Measurements from ENCODE around the gene PIM2.
A peak's percentile ranks its signal among the peaks of the same experiment; 100 is the strongest.
"Not testable (repeated sequence)": the region's sequence is repeated elsewhere in the genome, so short reads cannot be mapped to it uniquely, and the experiment has no call there.

Gene PIM2

DNA sequence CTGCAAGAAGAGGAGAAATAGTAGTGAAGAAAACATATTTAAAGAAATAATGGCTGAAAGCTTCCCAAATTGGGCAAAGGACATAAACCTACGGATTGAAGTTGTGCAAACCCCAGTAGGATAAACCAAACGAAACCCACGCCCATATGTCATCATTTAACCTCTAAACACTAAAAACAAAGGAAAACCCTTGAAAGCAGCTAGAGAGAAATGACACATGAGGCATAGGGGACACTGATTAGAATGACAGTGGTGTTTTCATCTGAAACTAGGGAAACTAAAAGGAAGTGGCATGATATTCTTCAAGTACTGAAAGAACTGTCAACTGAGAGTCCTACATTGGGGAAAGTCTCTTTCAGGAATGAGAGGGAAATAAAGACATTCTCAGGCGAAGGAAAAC lies 41.9 kb downstream of the PIM2 start:
- DNase-seq (ENCODE audit: low spot score); FAIRE-seq: not testable (repeated sequence)

GRCh38 chrX:48872017-48872416 lies 46.8 kb downstream of the PIM2 start:
- not testable (repeated sequence) for DNase-seq (ENCODE audit: low spot score); FAIRE-seq

DNA sequence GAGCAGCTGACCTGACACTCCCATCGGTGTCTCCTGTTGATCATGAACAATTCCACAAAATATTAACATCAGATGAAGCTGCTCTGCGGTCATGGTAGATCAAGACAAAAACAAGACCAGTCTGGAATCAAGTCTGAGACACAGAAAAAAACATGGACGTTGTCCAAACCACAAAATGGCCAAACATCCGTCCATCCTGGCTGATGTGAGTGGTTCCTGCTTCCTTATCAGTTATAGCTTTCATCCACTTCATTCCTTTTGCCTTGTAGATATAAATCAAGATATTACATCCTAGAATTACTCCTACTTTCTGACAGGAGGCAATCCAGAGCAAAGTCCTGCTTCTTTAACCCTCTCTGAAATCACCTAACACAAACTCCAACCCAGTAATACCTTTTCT lies 54.6 kb downstream of the PIM2 start:
- FAIRE-seq (peak; percentile 89), DNase-seq (ENCODE audit: low spot score) (peak; percentile 67)

Data from RCC 7860 (cell line).